Caki2 (cell line): ENCODE data around the gene FN3KRP. TPM values are rescaled to one million over a fixed set of nuclear protein-coding genes. Genes with fewer than 3 reads are reported as not detected.

Source experiments
- DNase-seq: peaks from one replicate; pipeline ENCODE4 v3.0.0-alpha.2; 2015; ENCODE audit warnings: low read depth
- in situ Hi-C: cut with HindIII; loops from 2 replicates; pipeline ENCODE4 v1.10.0; 2016; ENCODE audit warnings: low sequenced_read_pairs, low pct_unique_long_range_greater_than_20kb, mixed read lengths
- total RNA-seq: library from RNA; depleted of rRNA; stranded (reverse); fragments of >200 nt; shearing (Covaris generic); gene quantifications from 2 replicates; pipeline ENCODE4 v1.2.3, GENCODE V29; 2014; ENCODE audit warnings: low replicate concordance

Gene FN3KRP
- total RNA-seq, 1 experiment from 2014 or later, result 106 TPM

DNA sequence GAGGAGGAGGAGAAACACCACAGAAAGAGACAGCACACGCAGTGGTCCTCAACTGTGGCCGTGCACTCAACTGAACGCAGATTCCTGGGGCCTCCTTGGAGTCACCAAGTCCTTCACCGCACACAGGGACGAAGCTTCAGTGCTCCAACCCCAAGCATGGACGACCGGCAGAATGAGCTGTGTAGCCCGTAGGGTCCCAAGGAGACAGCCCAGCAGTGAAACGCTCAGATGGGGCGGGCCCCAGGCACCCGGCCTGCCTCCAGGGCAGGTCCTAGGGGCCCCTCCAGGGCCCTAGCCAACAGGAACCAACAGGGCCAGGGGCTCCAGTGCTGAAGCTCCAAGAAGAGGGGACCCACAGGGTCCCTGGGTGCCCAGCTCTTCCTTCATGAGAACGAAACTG is 31.2 kb upstream of the FN3KRP start:
- DNase-seq, result no peak
- in situ Hi-C loops, result no loop called here

GRCh38 chr17:82686366-82687324 is 29.9 kb upstream of the FN3KRP start:
- peak; percentile 31 for DNase-seq
- in situ Hi-C loops, result no loop called here

- DNase-seq, result peak; percentile 97
Observed at GRCh38 chr17:82687375-82687861, 29.1 kb upstream of the FN3KRP start.

GRCh38 chr17:82687871-82688270 is 28.6 kb upstream of the FN3KRP start:
- in situ Hi-C loops, result no loop called here
- peak; percentile 83 for DNase-seq

More at GRCh38 chr17:82687375-82687861, 29.1 kb upstream of the FN3KRP start:
- in situ Hi-C loops, result no loop called here

- in situ Hi-C loops, result no loop called here
- DNase-seq, result no peak
Observed at GRCh38 chr17:82689077-82689476, 27.4 kb upstream of the FN3KRP start.

DNA sequence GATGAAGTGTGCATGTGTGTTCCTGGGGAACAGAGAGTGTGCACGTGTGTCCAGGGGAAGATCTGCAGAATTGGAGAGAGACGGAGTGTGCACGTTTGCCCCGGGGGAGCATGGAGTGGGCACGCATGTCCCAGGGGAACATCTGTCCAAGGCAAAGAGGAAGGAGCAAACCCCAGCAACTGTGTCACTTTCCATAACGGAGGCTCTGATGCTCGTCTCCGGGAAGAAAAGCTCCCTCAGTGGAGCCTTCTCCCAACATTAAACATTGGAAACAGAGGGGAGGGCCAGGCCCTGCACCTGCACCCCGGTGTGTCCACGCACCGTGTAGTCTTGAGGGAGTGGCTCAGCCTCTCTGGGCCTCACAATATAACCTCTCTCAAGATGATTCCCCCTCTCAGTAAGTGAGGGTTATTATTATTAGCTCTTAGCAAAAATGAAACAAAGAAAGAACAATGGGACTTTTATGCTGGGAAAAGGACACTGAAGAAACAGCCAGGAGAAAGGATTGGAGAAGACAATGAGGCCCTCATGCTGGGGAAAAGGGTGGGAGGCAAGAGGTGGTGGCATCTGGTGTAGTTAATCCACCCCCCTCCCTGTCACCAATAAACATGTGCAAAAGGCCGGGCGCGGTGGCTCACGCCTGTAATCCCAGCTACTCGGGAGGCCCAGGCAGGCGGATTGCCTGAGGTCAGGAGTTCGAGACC is 25.6 kb upstream of the FN3KRP start:
- in situ Hi-C loops, result no loop called here
- no peak for DNase-seq

- in situ Hi-C loops, result no loop called here
- no peak for DNase-seq
Observed at GRCh38 chr17:82691714-82692113, 24.8 kb upstream of the FN3KRP start.

- in situ Hi-C loops, result no loop called here
Observed at GRCh38 chr17:82692268-82692667, 24.2 kb upstream of the FN3KRP start.

GRCh38 chr17:82693168-82693867 is 23.2 kb upstream of the FN3KRP start:
- no peak for DNase-seq
- in situ Hi-C loops, result no loop called here

More at GRCh38 chr17:82692268-82692667, 24.2 kb upstream of the FN3KRP start:
- DNase-seq, result no peak

- in situ Hi-C loops, result no loop called here
Observed at GRCh38 chr17:82694647-82695046, 21.9 kb upstream of the FN3KRP start.

DNA sequence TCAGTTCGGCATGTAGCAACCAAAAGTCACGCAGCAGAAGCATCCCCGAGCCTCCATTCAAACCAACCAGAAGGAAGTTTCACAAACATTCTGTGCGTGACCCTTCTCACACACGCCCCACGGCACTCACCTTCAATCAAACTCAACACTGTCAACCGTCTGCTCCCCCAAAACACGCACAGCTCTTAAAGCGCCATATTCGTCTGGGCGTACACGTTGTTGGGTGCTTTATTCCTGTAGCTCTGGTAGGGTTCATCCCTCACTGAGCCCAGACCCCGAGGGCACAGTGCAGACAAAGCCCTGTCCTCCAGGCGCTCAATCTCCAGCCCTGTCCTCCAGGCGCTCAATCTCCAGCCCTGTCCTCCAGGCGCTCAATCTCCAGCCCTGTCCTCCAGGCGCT is 20.2 kb upstream of the FN3KRP start:
- no peak for DNase-seq
- in situ Hi-C loops, result no loop called here

More at GRCh38 chr17:82694647-82695046, 21.9 kb upstream of the FN3KRP start:
- DNase-seq, result no peak

DNA sequence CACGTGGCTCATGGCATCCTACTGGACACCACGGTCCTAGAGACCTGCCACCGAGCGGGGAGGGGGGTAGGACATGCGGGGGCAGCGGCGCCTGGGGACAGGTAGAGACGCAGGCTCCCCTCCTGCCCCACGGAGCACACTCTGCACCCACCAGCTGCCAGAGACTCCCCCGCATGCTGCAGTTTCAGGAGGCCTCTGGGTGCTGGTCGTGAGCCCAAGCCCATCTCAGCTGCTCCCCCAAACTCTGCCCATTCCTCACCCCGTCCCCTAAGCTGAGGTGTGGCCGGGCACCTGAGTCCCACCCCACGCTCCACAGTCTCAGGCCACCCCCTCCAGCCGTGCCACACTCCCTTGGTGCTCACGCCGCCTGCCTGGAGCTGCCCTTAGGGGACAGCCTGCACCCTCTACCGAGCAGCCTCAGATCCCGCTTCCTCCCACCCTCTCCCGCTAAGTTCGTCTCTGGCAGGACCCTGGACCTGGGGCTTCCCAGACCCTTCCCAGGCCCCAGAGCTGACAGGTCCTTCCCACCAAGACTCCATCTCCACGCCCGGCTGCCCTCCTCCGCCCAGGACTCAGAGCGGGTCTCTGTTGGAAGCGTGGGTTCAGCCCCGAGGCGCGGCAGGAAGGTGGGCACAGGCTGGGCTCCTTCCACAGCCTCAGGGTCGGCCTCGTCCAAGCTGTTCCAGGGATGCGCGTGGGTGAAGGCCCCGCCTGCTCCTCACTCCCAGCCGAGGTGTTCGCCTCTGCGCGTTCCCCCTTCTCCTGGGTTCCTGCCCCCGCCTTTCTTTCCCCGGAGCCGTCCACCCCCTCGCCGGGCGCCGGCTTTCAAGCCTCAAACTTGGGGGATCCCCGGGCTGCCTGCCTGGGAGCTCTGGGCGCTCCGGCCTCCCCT is 19.3 kb upstream of the FN3KRP start:
- DNase-seq, result no peak
- in situ Hi-C loops, result no loop called here

GRCh38 chr17:82697808-82698064 is 18.8 kb upstream of the FN3KRP start:
- DNase-seq, result no peak
- in situ Hi-C loops, result no loop called here

- in situ Hi-C loops, result no loop called here
- DNase-seq, result peak; percentile 96
Observed at GRCh38 chr17:82698065-82698973, 18.2 kb upstream of the FN3KRP start, which contains the start of gene RAB40B. Gene RAB40B, minus strand, starts transcription at chr17:82698698. Its CDS starts 102 bp downstream, at chr17:82698596.

- in situ Hi-C loops, result no loop called here
- DNase-seq, result no peak
Observed at GRCh38 chr17:82698974-82699442, 17.5 kb upstream of the FN3KRP start.

DNA sequence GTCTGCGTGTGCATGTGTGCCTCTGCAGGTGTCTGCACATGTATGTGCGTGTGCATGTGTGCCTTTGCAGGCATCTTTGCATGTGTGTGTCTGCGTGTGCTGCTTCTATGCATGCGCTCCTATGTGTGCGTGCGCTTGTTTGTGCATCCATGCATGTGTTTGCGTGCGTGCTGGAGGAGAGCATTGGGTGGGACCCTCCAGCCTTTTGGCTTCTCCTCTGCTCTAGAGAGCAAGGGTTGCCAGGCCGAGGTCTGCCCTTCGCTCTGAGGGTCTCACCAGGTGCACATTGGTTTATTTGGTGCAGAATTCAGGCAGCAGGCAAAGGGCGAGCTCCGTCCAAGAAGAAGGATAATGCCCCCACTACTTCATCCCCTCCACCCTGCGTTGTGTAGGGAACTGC is 17.0 kb upstream of the FN3KRP start:
- no peak for DNase-seq
- in situ Hi-C loops, result no loop called here
